GM12873 (cell line): ENCODE results near the gene ONECUT1.

Experiments used
- CTCF ChIP-seq: IDR thresholded peaks from 2 replicates; pipeline ENCODE4 v1.5.1; 2012; ENCODE audit warnings: low read depth, mild to moderate bottlenecking, moderate library complexity, low read length, control low read depth; ENCODE audit not compliant: insufficient read depth; ENCODE audit errors: missing control alignments

Gene ONECUT1

GRCh38 chr15:52745326-52746161 is 44.6 kb downstream of the ONECUT1 start:
- TF ChIP-seq CTCF, result no peak

- no peak for TF ChIP-seq CTCF
Measured at GRCh38 chr15:52738311-52738710, 51.8 kb downstream of the ONECUT1 start.

GRCh38 chr15:52737720-52738119 is 52.4 kb downstream of the ONECUT1 start:
- TF ChIP-seq CTCF, result no peak

- peak; percentile 55 for TF ChIP-seq CTCF
Measured at GRCh38 chr15:52735231-52736089, 54.7 kb downstream of the ONECUT1 start.

- no peak for TF ChIP-seq CTCF
Measured at GRCh38 chr15:52734329-52734728, 55.8 kb downstream of the ONECUT1 start.

GRCh38 chr15:52733696-52734255 is 56.4 kb downstream of the ONECUT1 start:
- no peak for TF ChIP-seq CTCF

GRCh38 chr15:52733088-52733487 is 57.0 kb downstream of the ONECUT1 start:
- TF ChIP-seq CTCF, result no peak
